Measurements from ENCODE around the gene SPACA9. TPM values are rescaled to one million over a fixed set of nuclear protein-coding genes. Genes with fewer than 3 reads are reported as not detected.

SPACA9 gene
- total and polyA plus RNA-seq, 2 experiments from 2014 or later = 1.1 to 1.5 TPM

- TF ChIP-seq POLR2AphosphoS5 (IDR thresholded peaks at IDR 0.05; ENCODE audit: low read depth) = no peak
- no peak for TF ChIP-seq CTCF (conservative IDR thresholded peaks at IDR 0.05; ENCODE audit: low read depth in 2 of 2)
- TF ChIP-seq, protein P1, sequence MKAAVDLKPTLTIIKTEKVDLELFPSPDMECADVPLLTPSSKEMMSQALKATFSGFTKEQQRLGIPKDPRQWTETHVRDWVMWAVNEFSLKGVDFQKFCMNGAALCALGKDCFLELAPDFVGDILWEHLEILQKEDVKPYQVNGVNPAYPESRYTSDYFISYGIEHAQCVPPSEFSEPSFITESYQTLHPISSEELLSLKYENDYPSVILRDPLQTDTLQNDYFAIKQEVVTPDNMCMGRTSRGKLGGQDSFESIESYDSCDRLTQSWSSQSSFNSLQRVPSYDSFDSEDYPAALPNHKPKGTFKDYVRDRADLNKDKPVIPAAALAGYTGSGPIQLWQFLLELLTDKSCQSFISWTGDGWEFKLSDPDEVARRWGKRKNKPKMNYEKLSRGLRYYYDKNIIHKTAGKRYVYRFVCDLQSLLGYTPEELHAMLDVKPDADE (IDR thresholded peaks at IDR 0.05) = no peak
- TF ChIP-seq EZH2 (IDR thresholded peaks at IDR 0.05; ENCODE audit: low read depth, unreplicated experiment) = no peak
Measured at GRCh38 chr9:132939169-132939568, 60.5 kb downstream of the SPACA9 start (continued).

Other genes with a start within 250 kb of the SPACA9 start
- 21.6 and 23.5 TPM in 2 replicates for gene DDX31, start 208.9 kb upstream of the SPACA9 start, total RNA-seq (2014; rRNA removed; shearing (Covaris generic))
- 11.6 and 14.8 TPM in 2 replicates for gene DDX31, start 208.9 kb upstream of the SPACA9 start, polyA plus RNA-seq (2016; fragmentation: Nextera tagmentation; extraction: Ambion mirVana)
- gene GTF3C4, start 208.4 kb upstream of the SPACA9 start, total RNA-seq (2014; rRNA removed; shearing (Covaris generic)) = 39.6 and 41.6 TPM in 2 replicates
- gene GTF3C4, start 208.4 kb upstream of the SPACA9 start, polyA plus RNA-seq (2016; fragmentation: Nextera tagmentation; extraction: Ambion mirVana) = 9.5 and 9.8 TPM in 2 replicates
- 0.14 and 0.82 TPM in 2 replicates for gene AK8, start 614 bp upstream of the SPACA9 start, total RNA-seq (2014; rRNA removed; shearing (Covaris generic))
- 0.70 and 0.78 TPM in 2 replicates for gene AK8, start 614 bp upstream of the SPACA9 start, polyA plus RNA-seq (2016; fragmentation: Nextera tagmentation; extraction: Ambion mirVana)
- 43.2 and 48.0 TPM in 2 replicates for gene TSC1, start 65.7 kb downstream of the SPACA9 start, total RNA-seq (2014; rRNA removed; shearing (Covaris generic))
- gene TSC1, start 65.7 kb downstream of the SPACA9 start, polyA plus RNA-seq (2016; fragmentation: Nextera tagmentation; extraction: Ambion mirVana) = 20.1 and 23.7 TPM in 2 replicates
- 0.38 and 1.0 TPM in 2 replicates for gene GFI1B, start 99.8 kb downstream of the SPACA9 start, total RNA-seq (2014; rRNA removed; shearing (Covaris generic))
- gene GFI1B, start 99.8 kb downstream of the SPACA9 start, polyA plus RNA-seq (2016; fragmentation: Nextera tagmentation; extraction: Ambion mirVana) = 0.28 TPM in 1 of 2 replicates, not detected in the other
- 78.8 and 81.1 TPM in 2 replicates for gene GTF3C5, start 152.1 kb downstream of the SPACA9 start, total RNA-seq (2014; rRNA removed; shearing (Covaris generic))
- 41.2 and 46.0 TPM in 2 replicates for gene GTF3C5, start 152.1 kb downstream of the SPACA9 start, polyA plus RNA-seq (2016; fragmentation: Nextera tagmentation; extraction: Ambion mirVana)
- 1.0 and 2.3 TPM in 2 replicates for gene CEL, start 183.1 kb downstream of the SPACA9 start, total RNA-seq (2014; rRNA removed; shearing (Covaris generic))
- 0.26 and 0.27 TPM in 2 replicates for gene CEL, start 183.1 kb downstream of the SPACA9 start, polyA plus RNA-seq (2016; fragmentation: Nextera tagmentation; extraction: Ambion mirVana)
- 15.5 and 20.3 TPM in 2 replicates for gene RALGDS, start 242.3 kb downstream of the SPACA9 start, total RNA-seq (2014; rRNA removed; shearing (Covaris generic))
- 6.1 and 8.6 TPM in 2 replicates for gene RALGDS, start 242.3 kb downstream of the SPACA9 start, polyA plus RNA-seq (2016; fragmentation: Nextera tagmentation; extraction: Ambion mirVana)

All from GM23338 (cell line).